KMS-11 (cell line): ENCODE data around the gene EPN3.

ENCODE experiments used
- H2AFZ ChIP-seq: fragments of 200-600 bp; sonication (generic); 2 replicates; pipeline ENCODE4 v1.6.1; 2016; ENCODE audit warnings: antibody characterized with exemption, mixed run types, low read depth
- H3K27ac ChIP-seq: fragments of 200-600 bp; sonication (generic); 2 replicates; pipeline ENCODE4 v1.6.1; 2016; ENCODE audit warnings: mild to moderate bottlenecking, mixed run types
- H3K27me3 ChIP-seq: fragments of 200-600 bp; sonication (generic); 2 replicates; pipeline ENCODE4 v1.6.1; 2017; ENCODE audit warnings: mild to moderate bottlenecking, low read depth, mixed run types, moderate library complexity; ENCODE audit not compliant: insufficient read depth
- H3K36me3 ChIP-seq: fragments of 200-600 bp; sonication (generic); 2 replicates; pipeline ENCODE4 v1.6.1; 2017; ENCODE audit warnings: mild to moderate bottlenecking, mixed run types; ENCODE audit not compliant: insufficient read depth
- H3K4me1 ChIP-seq: fragments of 200-600 bp; sonication (generic); 2 replicates; pipeline ENCODE4 v1.6.1; 2016; ENCODE audit warnings: mild to moderate bottlenecking, low read depth, mixed run types; ENCODE audit not compliant: poor library complexity, severe bottlenecking
- H3K4me2 ChIP-seq: fragments of 200-600 bp; sonication (generic); 2 replicates; pipeline ENCODE4 v1.7.0; 2016; ENCODE audit warnings: mild to moderate bottlenecking, mixed run types
- H3K4me3 ChIP-seq: fragments of 200-600 bp; sonication (generic); IDR thresholded peaks from 2 replicates; pipeline ENCODE4 v1.6.1; 2017; ENCODE audit warnings: low read depth, low read length, mixed read lengths; ENCODE audit not compliant: insufficient read depth
- H3K79me2 ChIP-seq: fragments of 200-600 bp; sonication (generic); 2 replicates; pipeline ENCODE4 v1.6.1; 2016; ENCODE audit warnings: low read depth, mixed run types; ENCODE audit not compliant: insufficient read depth
- H3K9ac ChIP-seq: fragments of 200-600 bp; sonication (generic); 2 replicates; pipeline ENCODE4 v1.6.1; 2016; ENCODE audit warnings: mild to moderate bottlenecking, mixed run types
- H4K20me1 ChIP-seq: fragments of 200-600 bp; sonication (generic); 2 replicates; pipeline ENCODE4 v1.6.1; 2016; ENCODE audit warnings: mild to moderate bottlenecking, mixed run types; ENCODE audit not compliant: insufficient read depth
- CTCF ChIP-seq: fragments of 200-600 bp; sonication (generic); conservative IDR thresholded peaks from 2 replicates; pipeline ENCODE4 v1.6.1; 2017; ENCODE audit warnings: low read depth, mild to moderate bottlenecking, antibody characterized with exemption, low read length, moderate library complexity, mixed read lengths

The EPN3 gene

DNA sequence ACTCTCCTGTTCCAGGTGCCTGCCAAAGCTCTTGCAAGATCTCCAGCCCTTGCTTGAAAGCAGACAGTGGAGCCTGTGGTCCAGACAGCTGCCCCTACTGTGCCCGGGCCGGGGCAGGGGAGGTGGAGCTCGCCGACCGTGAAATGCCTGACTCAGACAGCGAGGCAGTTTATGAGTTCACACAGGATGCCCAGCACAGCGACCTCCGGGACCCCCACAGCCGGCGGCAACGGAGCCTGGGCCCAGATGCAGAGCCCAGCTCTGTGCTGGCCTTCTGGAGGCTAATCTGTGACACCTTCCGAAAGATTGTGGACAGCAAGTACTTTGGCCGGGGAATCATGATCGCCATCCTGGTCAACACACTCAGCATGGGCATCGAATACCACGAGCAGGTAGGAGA is 45.6 kb downstream of the EPN3 start:
- no peak for TF ChIP-seq CTCF
- Histone ChIP-seq H3K4me3 (no peak overlapping the region), H3K4me1 (no peaks in the 10 kb centered on the region), H3K79me2 (no peaks in the 10 kb centered on the region), H3K4me2 (no peak overlapping the region), H3K27me3 (peaks cover 73% of the 10 kb centered on the region), H4K20me1 (no peaks in the 10 kb centered on the region), H3K36me3 (no peaks in the 10 kb centered on the region), H2AFZ (no peak overlapping the region), H3K9ac (no peak overlapping the region), H3K27ac (no peak overlapping the region)

- H3K27me3 ChIP-seq, result peaks cover 84% of the 10 kb centered on the region
- H3K4me2 ChIP-seq, result no peak overlapping the region
- H3K9ac ChIP-seq, result no peak overlapping the region
- no peak for TF ChIP-seq CTCF
- no peak overlapping the region for H3K4me3 ChIP-seq
- H2AFZ ChIP-seq, result no peak overlapping the region
- no peaks in the 10 kb centered on the region for H4K20me1 ChIP-seq
- H3K4me1 ChIP-seq, result no peaks in the 10 kb centered on the region
- no peaks in the 10 kb centered on the region for H3K79me2 ChIP-seq
- H3K36me3 ChIP-seq, result no peaks in the 10 kb centered on the region
- H3K27ac ChIP-seq, result no peak overlapping the region
Observed at GRCh38 chr17:50579399-50579798, 46.9 kb downstream of the EPN3 start.

DNA sequence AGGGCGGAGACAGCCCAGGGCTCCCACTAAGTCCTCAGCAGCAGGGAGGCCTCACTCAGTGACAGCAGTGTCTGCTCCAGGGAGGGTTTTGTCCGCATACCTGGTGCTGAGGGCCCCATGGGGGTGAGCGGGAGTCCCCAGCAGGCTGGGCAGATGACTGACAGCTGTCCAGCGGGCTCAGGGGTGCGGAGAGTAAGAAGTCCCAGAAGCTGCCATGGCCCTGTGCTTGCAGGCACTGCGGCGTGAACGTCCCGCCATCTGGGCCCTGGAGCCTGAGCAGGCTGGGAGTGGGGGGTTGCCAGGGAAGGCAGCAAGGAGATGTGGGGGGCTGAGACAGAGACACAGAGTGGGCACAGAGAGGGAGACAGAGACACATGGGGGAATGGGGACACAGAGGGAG is 48.1 kb downstream of the EPN3 start:
- no peak overlapping the region for H3K9ac ChIP-seq
- no peaks in the 10 kb centered on the region for H3K79me2 ChIP-seq
- H2AFZ ChIP-seq, result no peak overlapping the region
- peaks cover 96% of the 10 kb centered on the region for H3K27me3 ChIP-seq
- no peak overlapping the region for H3K27ac ChIP-seq
- H3K4me3 ChIP-seq, result no peak overlapping the region
- H4K20me1 ChIP-seq, result no peaks in the 10 kb centered on the region
- H3K4me2 ChIP-seq, result no peak overlapping the region
- H3K36me3 ChIP-seq, result no peaks in the 10 kb centered on the region
- no peaks in the 10 kb centered on the region for H3K4me1 ChIP-seq
- TF ChIP-seq CTCF, result no peak

DNA sequence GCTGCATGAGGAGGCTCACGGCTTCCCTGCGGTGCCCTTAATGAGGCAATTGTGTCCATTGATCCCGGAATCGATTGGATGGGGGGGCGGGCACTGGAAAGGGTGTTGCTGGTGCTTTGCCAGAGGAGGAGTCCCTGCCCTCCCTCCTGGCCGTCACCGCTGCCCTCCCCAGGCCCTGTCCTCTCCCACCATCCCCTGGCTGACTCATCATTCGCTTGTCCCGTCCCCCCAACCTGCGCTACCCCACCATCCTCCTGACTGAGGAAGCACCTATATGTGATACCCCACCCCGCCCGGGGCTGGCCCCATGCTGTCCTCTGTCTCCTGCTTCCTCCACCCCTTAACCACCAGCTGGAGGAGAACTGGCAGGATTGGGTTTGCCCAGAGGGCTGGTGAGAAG is 48.8 kb downstream of the EPN3 start:
- Histone ChIP-seq H2AFZ (no peak overlapping the region), H3K27ac (no peak overlapping the region), H4K20me1 (no peaks in the 10 kb centered on the region), H3K9ac (no peak overlapping the region), H3K27me3 (peaks cover 94% of the 10 kb centered on the region), H3K79me2 (no peaks in the 10 kb centered on the region), H3K4me3 (no peak overlapping the region), H3K4me1 (no peaks in the 10 kb centered on the region), H3K4me2 (no peak overlapping the region), H3K36me3 (no peaks in the 10 kb centered on the region)
- TF ChIP-seq CTCF, result no peak

GRCh38 chr17:50582741-50583140 is 50.2 kb downstream of the EPN3 start:
- H3K4me2 ChIP-seq, result no peak overlapping the region
- H3K4me1 ChIP-seq, result no peaks in the 10 kb centered on the region
- TF ChIP-seq CTCF, result no peak
- H3K79me2 ChIP-seq, result no peaks in the 10 kb centered on the region
- H3K27ac ChIP-seq, result no peak overlapping the region
- H4K20me1 ChIP-seq, result no peaks in the 10 kb centered on the region
- H3K36me3 ChIP-seq, result no peaks in the 10 kb centered on the region
- no peak overlapping the region for H3K9ac ChIP-seq
- no peak overlapping the region for H3K4me3 ChIP-seq
- no peak overlapping the region for H2AFZ ChIP-seq
- H3K27me3 ChIP-seq, result peaks cover 94% of the 10 kb centered on the region
